Mucosa of gallbladder (tissue), 1 donor: Measurements from ENCODE around the gene AP5M1. TPM values are rescaled to one million over a fixed set of nuclear protein-coding genes. Genes with fewer than 3 reads are reported as not detected.
"Not testable (repeated sequence)": the region's sequence is repeated elsewhere in the genome, so short reads cannot be mapped to it uniquely, and the experiment has no call there.

Source experiments
- DNase-seq: peaks from one replicate; pipeline ENCODE4 v3.0.0-alpha.2; 2020; ENCODE audit warnings: low spot score
- total RNA-seq: library from RNA; stranded (reverse); gene quantifications from one replicate; pipeline ENCODE4 v1.2.1, GENCODE V29; 2021
- donor health status: DM: no; HTN: no; CAD: no.

AP5M1 gene
- total RNA-seq, 1 donor from 2014 or later, result 48.9 TPM

DNA sequence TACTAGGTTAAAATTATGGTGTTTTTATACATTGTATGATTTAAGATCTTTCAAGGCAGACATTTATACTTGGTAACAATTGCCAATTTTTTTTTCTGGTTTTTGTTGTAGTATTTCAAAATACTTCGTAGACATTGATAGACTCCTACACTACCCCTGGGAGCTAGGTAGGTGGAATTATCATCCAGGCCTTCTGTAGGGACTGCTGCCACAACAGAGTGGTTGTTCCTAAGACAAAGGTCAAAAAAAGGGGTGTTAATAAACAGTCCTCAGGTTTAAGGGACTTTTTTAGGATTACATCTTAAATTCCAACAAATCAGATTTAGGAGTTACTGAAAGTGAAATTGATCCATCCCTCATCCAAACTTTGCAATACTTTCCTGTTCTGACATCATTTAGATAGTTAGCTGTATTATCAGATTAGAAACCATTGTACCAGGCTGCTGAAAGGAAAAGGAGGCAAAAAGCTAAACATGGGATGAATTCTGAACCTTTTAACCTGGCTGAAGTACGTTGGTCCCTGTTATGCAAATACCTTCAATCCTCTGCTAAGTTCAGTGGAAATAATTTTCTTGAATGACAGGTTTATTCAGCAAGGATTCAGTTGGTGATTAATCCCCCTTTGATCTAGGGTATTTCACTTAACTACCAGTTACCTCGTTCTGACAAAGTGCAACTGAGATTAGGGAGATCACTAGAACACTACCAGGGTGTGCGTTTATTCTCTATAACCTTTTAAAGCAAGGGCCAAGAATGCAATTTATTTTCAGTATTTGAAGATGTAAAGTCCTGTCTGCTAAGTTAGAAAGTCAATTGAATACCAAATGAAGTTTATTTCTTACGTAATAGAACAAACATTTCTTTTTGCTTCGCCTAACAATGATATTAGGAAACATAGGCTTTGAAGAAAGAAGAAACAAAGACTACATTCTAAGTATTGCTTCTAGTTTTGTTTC, 23.2 kb downstream of the AP5M1 start:
- no peak for DNase-seq

DNA sequence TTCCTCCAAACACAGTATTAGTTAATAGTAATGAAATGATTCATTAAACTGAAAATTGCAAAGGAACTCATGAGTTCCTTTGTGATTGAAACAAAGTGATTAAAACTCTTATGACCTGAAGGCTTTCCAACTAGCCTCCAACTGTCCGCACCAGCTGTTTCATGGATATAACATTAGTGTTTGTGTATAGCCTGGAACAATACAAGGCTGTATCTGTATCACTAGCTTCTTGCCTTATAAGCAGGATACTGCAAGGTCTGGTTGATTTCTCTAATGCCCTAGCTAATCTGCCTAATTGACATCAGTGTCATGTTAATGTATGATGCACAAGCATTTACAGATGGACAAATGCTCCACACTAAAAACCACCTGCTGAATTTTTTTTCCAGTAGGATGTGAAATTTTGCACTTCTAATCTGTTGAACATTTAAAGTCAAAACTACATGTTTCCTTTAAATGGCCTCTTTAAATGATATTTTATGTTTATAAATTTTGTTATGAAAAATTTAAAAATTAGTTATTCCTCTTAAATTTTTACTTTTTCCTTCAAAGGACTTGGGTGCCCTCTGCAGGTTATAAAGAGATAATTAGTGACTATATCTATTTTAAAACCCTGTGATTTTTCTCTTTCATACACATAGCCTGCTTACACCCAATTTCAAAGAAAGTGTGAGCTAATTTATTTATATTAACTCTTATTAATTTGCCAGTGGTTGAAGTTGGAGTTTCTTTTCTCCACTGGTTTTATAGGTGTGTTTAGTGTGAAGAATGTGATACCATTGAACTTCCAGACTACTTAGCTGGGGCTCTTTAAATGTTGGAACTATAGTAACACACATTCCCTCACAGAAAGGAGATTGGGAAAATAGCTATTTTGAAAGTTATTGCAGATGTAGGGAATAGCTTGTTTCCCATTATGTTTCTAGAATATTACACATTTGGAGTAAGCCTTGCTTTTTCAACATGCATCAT, 25.4 kb downstream of the AP5M1 start:
- no peak for DNase-seq

- DNase-seq, result no peak
These were observed 26.5 kb downstream of the AP5M1 start for GRCh38 chr14:57295239-57295638.

DNA sequence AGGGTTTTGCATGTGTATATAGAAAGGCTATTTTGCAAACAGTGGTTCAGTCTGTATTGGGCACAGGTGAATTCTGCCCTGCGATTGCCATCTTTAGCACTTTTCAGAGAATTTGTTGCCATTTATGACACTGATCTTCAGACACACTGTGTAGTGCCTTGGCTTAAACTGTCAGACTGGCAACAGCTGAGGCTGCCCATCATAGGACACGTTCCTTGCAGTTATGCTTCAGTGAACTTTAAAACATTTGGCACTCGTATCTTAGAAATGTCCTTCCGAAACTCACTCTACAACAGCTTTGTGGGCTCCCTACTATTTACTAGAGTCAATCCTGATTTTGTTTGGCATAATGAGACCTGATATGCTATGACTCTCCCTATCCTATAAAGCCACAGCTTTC, 29.1 kb downstream of the AP5M1 start:
- DNase-seq, result no peak

DNA sequence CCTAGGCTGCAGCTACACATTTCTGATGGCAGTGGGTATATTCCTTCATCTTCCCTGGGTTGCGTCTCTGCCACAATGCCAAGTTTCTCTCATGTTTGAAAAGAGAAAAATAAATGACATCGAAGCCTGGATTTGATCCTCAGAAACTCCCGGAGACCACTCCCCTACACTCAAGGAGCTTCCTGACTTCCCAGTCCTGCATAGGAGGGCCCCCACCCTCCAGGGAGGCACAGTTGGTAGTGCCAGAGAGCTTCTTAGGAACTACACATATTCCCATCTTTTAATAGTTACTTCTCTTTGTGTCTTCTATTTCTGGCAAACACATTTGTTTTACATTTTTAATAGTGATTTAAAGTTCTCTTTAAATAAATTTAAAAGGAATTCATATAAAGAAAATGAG, 30.7 kb downstream of the AP5M1 start:
- no peak for DNase-seq

DNA sequence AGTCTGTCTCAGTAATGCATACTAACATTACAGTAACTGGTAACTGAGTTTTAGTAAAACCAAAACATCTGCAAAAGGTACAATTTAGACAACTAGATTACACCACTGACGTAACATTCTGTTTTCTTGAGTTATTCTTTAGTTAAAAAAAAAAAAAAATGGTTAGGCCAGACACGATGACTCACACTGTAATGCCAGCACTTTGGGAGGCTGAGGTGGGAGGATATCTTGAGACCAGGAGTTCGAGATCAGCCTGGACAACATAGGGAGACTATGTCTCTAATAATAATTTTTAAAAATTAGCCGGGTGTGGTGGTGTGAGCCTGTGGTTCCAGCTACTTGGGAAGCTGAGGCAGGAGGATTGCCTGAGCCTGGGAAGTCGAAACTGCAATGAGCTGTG, 34.1 kb downstream of the AP5M1 start:
- DNase-seq, result no peak

DNA sequence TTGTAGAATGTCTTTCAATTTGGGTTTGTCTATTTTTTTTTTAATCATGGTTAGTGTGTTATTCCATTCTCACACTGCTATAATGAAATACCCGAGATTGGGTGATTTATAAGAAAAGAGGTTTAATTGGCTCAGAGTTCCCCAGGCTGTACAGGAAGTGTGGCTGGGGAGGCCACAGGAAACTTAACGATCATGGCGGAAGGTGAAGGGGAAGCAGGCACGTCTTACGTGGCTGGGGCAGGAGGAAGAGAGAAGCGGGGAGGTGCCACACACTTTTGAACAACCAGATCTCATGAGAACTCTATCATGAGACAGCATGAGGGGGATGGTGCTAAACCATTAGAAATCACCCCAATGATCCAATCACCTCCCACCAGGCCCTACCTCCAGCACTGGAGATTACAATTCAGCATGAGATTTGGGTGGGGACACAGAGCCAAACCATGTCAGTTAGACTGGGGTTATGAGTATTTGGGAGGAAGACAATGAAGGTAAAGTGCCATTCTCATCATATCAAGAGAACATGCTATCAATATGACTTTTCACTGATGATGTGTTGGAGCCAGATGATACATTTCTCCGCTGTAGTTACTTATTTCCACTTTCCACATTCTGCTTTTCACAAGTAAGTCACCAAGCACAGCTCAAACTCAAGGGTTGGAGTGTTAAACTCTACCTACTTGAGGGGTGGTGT, 45.8 kb downstream of the AP5M1 start:
- no peak for DNase-seq

GRCh38 chr14:57317248-57317833, 48.6 kb downstream of the AP5M1 start:
- peak; percentile 78 for DNase-seq

DNA sequence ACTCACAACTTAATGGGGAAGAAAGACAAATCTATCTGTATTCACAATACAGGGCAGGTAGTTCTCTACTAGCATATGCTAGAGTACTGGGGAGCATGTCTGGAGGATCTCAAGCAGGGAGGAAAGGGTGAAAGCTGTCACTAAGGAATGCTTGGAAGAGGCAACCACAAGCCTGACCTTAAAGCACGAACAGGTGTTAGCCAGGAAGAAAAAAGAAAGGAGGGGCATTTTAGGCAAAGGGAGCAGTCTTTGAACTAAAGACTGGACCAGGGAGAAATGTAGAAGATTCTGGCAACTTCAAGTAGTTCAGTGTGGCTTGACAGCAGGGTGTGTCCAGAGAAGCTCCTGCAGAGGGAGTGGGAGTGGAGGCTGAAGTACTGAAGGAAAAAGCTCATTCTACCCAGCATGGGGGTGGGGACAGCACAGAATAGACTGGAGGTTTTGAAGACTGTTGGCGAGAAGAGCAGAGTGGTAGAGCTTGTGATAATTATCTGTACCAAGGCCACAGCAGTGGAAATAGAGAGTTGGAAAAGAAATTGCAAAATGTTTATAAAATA, 50.9 kb downstream of the AP5M1 start:
- DNase-seq, result no peak

DNA sequence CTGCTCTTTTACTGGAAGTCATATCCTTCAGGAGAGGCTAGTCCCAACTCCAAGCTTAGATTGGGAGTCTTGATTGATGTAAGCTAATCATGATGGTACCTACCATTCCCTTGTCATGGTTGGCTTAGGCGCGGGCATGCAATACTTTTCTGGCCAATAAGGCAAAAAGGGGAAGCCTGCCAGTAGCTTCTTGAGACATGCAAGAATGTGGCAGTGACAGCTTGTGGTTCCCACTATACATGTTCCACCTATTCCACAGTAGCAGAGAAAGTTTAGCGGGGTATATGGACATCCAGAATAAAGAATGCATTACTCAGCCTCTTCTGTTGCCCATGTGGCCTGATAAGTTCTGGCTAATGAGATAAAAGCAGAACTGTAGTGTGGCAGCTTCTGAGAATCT, 55.0 kb downstream of the AP5M1 start:
- DNase-seq, result no peak

DNA sequence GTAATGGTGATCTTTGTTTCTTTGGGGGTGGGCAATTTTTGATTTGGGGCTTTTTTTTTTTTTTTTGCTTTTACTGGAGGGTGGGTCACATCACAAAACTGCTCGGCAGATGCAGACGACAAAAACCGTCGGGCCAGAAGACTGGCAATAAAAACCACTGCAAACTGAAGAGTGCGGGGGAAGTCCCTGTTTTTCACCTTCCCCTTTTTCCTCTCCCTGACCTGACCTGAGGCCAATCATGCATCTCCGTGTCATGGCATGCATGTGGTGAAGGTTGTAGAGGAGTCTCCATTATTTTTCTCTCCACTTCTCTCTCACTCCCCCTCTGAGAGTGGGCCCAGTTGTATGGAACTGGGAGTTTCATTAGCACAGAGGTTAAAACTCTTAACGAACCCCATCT, 57.5 kb downstream of the AP5M1 start:
- no peak for DNase-seq

GRCh38 chr14:57329833-57330232, 61.1 kb downstream of the AP5M1 start:
- no peak for DNase-seq

DNA sequence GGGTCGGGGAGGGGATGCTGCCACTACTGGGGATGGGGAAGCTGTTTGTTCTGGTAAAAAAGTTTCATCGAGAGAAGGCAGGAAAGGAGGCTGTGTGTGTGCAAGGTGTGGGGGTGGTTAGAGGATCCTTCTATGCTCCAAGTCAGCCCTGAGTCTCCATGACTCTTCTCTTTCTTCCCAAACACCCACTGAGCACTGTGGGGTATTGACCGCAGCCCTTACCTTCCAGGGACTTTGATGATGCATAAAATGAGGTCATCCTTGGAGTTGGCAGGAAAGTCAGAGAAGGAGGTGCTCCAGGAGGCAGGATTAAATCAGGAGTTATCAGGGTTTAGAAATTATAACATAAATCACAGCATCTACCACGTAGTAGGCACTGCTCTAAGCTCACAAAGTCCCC, 63.7 kb downstream of the AP5M1 start:
- DNase-seq, result not testable (repeated sequence)

DNA sequence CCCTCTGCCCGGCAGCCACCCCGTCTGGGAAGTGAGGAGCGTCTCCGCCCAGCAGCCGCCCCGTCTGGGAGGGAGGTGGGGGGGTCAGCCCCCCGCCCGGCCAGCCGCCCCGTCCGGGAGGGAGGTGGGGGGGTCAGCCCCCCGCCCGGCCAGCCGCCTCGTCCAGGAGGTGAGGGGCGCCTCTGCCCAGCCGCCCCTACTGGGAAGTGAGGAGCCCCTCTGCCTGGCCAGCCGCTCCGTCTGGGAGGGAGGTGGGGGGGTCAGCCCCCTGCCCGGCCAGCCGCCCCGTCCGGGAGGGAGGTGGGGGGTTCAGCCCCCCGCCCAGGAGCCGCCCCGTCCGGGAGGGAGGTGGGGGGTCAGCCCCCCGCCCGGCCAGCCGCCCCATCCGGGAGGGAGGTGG, 65.0 kb downstream of the AP5M1 start:
- DNase-seq, result not testable (repeated sequence)

DNA sequence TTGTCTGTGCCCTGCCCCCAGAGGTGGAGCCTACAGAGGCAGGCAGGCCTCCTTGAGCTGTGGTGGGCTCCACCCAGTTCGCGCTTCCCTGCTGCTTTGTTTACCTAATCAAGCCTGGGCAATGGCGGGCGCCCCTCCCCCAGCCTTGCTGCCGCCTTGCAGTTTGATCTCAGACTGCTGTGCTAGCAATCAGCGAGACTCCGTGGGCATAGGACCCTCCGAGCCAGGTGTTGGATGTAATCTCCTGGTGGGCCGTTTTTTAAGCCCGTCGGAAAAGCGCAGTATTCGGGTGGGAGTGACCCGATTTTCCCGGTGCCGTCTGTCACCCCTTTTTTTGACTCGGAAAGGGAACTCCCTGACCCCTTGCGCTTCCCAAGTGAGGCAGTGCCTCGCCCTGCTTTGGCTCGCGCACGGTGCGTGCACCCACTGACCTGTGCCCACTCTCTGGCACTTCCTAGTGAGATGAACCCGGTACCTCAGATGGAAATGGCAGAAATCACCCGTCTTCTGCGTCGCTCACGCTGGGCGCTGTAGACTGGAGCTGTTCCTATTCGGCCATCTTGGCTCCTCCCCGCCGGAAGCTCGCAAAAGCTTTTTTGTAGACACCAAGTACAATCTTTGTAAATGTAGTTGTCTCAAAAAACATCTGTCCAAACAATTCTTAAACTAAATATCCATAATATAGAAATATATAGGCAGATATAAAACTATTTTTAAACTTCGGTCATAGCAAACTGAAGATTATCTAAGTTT, 75.0 kb downstream of the AP5M1 start:
- not testable (repeated sequence) for DNase-seq

- no peak for DNase-seq
These were observed 76.3 kb downstream of the AP5M1 start for GRCh38 chr14:57345106-57345505.

GRCh38 chr14:57346741-57347140, 78.0 kb downstream of the AP5M1 start:
- DNase-seq, result no peak
